GM19035 (cell line): ENCODE measurements around the gene E2F7.
A peak's percentile ranks its signal among the peaks of the same experiment; 100 is the strongest.

Source experiments
- ATAC-seq: cut with Tn5 transposase; IDR thresholded peaks from one replicate; pipeline ENCODE4 v1.9.1; 2021; ENCODE audit not compliant: unreplicated experiment

The E2F7 gene

DNA sequence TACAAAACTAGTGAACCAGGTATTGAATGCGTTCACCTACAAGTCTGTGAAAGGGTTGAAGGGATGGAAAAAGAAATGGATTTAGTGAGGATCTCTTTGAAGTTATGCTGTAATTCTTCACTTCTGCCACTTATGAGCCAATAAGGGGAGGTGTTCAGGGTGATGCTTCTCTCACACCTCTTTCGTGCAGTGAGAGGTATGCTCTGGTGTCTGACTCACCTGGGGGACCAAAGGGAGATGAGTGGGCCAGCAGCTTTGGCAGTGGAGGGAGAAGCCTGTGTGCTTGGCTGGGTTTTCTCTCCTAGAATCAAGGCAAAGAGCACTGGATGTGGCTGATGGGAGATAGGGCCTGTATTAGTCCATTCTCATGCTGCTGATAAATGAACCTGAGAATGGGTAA lies 45.4 kb downstream of the E2F7 start:
- ATAC-seq, result no peak

DNA sequence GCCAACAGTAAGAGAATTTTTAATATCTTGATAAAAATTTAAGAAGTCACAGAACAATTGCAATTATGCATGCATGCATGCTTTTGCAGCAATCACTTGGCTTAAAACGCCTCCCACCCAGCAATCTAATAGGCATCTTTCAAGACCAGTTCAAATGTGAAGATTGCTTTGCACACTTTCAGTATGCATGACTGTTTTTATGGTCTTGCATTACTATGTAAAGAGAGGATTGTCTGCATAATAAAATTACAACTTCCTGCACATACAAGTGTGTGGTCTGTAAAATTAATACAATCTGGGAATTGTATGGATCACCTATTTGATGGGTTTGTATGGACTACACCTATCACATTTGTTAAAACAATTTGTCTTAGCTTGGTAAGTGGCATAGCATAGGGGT lies 48.8 kb downstream of the E2F7 start:
- ATAC-seq, result no peak

DNA sequence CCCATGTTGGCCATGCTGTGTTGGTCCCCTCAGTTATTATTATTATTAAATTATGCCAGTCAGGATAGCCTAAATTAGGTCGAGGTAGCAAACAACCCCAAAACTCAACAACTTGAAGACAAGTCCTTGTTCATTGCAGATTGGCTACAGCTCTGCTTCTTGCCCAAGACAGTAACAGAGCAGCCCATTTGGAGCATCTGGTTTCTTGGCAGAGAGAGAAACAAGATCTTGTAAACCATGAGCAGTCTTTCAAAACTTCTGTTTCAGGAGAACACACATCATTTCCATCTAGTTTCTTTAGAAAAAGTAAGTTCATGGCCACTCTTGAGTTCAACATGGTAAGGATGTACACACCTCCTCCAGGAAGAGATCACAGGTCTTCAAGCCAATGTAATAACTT lies 52.3 kb downstream of the E2F7 start:
- no peak for ATAC-seq

DNA sequence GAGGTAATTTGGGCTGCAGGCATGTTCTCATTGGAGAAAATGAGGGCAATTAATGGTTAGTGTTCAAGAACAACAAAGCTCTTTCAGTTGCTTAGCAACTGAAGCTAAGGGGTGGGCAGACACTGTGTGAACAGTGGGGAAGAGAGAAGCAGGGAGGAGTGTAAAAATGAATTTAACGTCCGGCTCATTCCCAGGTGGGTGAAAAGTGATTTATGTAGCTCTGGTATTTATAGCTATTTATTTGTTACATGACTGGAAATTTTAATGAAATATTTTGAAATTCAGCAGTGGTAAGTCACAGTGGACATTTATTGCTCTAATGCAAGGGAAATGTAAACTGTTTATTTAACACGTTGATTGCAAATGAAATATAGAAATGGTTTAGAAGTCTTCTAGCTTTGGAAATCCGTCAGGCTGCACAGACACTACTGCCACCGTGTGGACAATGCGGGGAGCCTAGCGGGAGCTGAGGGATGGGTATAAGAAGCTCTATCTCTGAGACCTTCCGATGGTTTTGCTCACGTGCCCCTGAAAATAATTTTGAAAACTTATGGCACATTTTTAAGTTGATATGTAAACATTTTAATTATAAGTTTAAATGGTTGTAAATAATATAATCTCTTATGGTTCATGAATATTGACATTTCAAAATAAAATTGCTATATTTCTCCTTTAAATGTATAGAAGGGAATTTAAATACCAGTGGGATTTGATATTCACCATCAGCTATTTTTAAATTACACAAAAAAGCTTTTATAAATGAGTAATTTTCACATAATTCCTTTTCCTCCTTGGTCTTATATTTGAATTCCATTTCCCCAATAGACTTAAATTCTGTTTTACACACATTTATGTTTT lies 54.4 kb downstream of the E2F7 start:
- peak; percentile 97 for ATAC-seq

- ATAC-seq, result no peak
Measured at GRCh38 chr12:77007476-77007875, 57.9 kb downstream of the E2F7 start.

DNA sequence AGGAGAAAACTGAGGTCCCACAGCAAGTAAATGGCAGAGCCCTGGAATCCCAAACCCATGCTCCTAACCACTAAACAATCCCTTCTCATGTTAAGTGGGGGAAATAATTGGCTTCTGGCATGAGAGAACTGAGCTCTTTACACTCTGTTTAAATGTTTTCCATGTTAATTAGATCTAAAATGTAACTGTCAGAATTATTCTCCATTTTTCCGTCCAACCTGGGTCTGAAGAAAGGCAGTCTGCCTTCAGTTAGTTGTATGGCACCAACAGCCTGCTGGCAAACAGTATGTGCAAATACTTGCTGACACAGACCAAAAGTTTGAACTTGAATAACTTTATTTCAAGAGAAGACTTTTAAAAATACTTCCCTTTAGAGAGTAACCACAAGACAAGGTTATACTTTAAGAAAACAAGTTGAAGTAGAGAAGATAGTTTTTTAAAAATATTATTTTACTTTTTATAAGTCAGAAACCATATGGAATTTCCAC lies 59.7 kb downstream of the E2F7 start:
- ATAC-seq, result no peak

DNA sequence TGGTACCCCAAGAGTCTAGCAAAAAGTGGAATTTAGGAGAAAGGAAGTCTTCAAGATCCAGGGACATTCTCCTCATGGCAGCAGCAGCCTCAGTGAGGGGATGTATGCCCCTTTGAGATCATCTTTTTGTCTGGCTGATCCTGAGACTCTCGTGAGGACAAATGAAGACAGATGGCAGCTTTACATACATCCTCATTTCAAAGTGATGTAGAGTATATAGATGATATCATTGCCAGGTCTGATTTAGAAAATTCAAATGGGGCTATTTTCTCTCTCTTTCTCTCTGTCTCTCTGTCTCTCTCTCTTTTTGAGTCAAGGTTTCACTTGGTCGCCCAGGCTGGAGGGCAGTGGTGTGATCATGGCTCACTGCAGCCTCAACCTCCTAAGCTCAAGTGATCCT lies 61.5 kb downstream of the E2F7 start:
- no peak for ATAC-seq

DNA sequence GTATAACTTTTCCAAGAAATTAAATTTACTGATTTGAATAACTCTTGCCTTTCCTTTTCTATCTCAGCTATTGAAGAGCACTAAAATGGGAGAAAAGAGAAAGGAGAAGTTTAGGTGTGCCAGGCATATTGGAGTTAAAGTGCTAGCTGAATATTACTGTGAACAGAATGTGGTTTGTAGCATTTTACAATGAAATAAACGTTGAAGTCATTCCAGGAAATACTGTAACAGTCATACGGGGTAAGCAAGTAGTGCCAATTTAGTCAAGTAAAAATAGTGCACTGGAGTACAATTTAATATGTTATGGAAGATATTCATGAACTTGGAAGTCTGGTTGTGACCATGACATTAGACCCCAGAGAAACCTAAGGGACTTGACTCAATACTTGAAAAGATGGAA lies 62.1 kb downstream of the E2F7 start:
- ATAC-seq, result no peak

DNA sequence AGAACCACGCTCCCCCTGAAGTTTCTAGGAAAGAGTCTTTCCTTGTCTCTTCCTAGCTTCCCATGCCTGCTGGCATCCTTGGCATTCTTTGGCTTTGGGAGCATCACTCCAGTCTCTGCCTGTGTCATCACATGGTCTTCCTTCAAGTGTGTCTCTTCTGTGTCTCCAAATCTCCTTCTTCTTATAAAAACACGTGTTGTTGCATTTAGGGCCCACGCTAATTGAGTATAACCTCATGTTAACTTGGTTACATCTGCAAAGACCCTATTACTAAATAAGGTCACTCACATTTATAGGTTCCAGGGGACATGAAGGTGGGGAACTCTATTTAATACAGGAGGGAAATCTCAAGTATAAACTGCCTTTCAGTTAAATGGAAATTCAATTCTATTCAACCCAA lies 63.0 kb downstream of the E2F7 start:
- no peak for ATAC-seq

DNA sequence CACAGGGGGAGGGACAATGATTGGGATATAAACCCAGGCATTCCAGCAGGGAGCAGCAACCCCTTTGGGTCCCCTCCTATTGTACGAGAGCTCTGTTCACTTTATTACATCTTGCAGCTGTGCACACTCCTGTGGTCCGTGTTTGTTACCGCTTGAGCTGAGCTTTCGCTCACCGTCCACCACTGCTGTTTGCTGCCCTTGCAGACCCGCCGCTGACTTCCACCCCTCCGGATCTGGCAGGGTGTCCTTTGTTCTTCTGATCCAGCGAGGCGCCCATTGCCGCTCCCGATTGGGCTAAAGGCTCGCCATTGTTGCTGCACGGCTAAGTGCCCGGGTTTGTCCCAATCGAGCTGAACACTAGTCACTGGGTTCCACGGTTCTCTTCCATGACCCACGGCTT lies 64.1 kb downstream of the E2F7 start:
- ATAC-seq, result no peak

DNA sequence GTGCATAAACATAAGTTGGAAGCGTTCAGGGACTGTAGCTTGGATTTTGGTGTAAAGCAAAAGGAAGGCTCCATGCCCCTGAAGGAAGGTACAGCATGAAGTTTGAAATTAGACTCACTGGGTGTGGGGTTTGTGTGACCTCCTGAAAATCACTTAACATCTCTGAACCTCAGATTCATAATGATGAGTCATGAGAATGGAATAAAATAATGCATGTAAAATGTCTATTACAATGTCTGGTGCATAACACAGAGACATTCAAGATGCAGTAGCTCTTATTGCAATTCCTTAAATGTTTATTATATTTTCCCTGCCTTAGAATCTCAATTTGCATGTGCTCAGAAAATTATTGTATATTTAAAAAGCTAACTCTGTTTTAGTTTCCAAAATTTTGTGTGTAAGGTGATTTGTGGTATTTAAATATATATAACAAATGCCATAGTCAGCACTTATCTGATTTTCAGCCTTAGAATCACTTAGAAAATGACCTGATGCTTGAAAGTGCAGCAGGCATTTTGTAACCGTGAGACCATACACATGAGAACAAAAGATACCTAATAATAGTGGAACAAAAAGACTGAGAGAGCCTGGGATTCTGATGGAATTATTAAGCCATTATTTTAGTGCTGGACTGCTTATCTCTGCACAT lies 66.3 kb downstream of the E2F7 start:
- no peak for ATAC-seq

DNA sequence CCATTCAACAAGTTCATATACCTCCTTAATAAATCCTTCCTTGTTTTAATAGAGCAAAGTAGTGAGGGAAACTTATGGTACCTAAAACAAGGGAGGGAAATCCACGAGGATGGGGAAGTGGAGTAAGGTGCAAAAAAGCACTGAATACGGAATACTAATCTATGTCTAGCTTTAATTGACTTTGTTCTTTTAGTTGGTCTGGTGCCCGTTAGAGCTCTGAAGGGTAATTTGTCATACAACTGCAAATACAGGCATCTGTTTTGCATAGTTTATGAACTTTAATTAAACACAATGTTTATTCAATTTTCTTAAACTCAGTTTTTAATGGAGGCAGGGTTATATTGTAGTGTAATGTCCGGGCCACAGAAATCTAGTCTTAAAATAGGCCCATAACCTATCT lies 67.0 kb downstream of the E2F7 start:
- no peak for ATAC-seq

- ATAC-seq, result no peak
Measured at GRCh38 chr12:76997011-76997780, 68.2 kb downstream of the E2F7 start.

DNA sequence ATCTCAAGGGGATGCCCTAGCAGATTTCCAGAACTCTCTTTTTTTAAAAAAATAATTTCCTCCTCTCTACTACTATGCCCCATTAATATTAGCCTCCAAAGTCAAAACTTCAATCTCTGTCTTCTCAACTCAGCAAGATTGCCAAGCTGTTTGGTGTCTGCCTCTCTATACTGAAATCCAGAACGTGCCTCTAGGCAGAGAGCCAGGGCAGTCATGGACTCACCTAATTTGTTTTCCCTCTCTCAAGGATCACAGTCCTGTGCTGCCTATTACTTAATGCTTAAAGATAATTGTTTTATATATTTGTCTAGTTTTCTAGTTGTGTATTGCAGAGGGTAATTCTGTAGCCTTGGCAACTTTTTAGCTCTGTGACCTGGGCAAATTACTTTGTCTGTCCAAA lies 74.7 kb downstream of the E2F7 start:
- no peak for ATAC-seq

GRCh38 chr12:76984566-76984965 lies 80.8 kb downstream of the E2F7 start:
- no peak for ATAC-seq

GRCh38 chr12:76983420-76983819 lies 81.9 kb downstream of the E2F7 start:
- no peak for ATAC-seq

DNA sequence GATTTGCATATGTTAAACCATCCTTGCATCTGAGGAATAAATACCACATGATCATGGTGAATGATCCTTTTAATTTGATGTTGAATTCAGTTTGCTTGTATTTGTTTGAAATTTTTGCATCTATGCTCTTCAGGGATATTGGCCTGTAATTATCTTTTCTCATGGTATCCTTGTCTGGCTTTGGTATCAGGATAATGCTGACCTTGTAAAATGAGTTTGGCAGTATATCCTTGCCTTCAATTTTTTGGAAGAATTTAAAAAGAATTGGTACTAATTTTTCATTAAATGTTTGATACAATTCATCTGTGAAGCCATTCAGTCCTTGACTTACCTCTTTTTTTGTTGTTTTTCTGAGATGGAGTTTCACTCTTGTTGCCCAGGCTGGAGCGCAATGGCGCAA lies 85.2 kb downstream of the E2F7 start:
- ATAC-seq, result no peak

- no peak for ATAC-seq
Measured at GRCh38 chr12:76976777-76977382, 88.5 kb downstream of the E2F7 start.
